ENCODE data around the gene STX10. TPM values are rescaled to one million over a fixed set of nuclear protein-coding genes. Genes with fewer than 3 reads are reported as not detected.

STX10 gene
- total RNA-seq, 3 donors from 2014 or later: 48.2 to 59.7 (median 49.3) TPM

GRCh38 chr19:13098277-13099072 is 51.7 kb downstream of the STX10 start:
- Histone ChIP-seq H3K36me3 (ENCODE audit: low read depth) (no peaks in the 10 kb centered on the region), H3K4me1 (ENCODE audit: low read depth) (peaks cover 46% of the 10 kb centered on the region), H3K9me3 (no peaks in the 10 kb centered on the region), H3K4me3 (no peak overlapping the region)
- no peak for TF ChIP-seq CTCF (IDR thresholded peaks at IDR 0.05)
- intact Hi-C loops (cut with DNase I, micrococcal nuclease): loop anchor here in 1 of 2 donors (10.0 kb wide), 1 partner anchor 114 kb away; no protein-coding TSS in a partner anchor
- peak; percentile 35 for ATAC-seq
- peak; percentile 43 to 72 (median 62) for DNase-seq

- Histone ChIP-seq H3K36me3 (ENCODE audit: low read depth) (no peaks in the 10 kb centered on the region), H3K4me1 (ENCODE audit: low read depth) (peaks cover 41% of the 10 kb centered on the region), H3K9me3 (no peaks in the 10 kb centered on the region), H3K4me3 (no peak overlapping the region)
- intact Hi-C loops (cut with DNase I, micrococcal nuclease): loop anchor here in 1 of 2 donors (10.0 kb wide), 1 partner anchor 113 kb away; no protein-coding TSS in a partner anchor
- ATAC-seq: no peak
- peak; percentile 45 to 82 (median 59) for DNase-seq
- TF ChIP-seq CTCF (IDR thresholded peaks at IDR 0.05): no peak
Observed at GRCh38 chr19:13097463-13098258, 52.5 kb downstream of the STX10 start.

- ATAC-seq: no peak
- Histone ChIP-seq H3K9me3 (no peaks in the 10 kb centered on the region), H3K4me3 (no peak overlapping the region), H3K36me3 (ENCODE audit: low read depth) (no peaks in the 10 kb centered on the region), H3K4me1 (ENCODE audit: low read depth) (peaks cover 34% of the 10 kb centered on the region)
- no peak for TF ChIP-seq CTCF (IDR thresholded peaks at IDR 0.05)
- intact Hi-C loops (cut with DNase I, micrococcal nuclease): loop anchor here in 1 of 2 donors (10.0 kb wide), 1 partner anchor 112 kb away; no protein-coding TSS in a partner anchor
- DNase-seq: no peak
Observed at GRCh38 chr19:13097033-13097462, 53.1 kb downstream of the STX10 start.

GRCh38 chr19:13095934-13096927 is 53.9 kb downstream of the STX10 start:
- no peak for ATAC-seq
- no peaks in the 10 kb centered on the region for H3K36me3 ChIP-seq (ENCODE audit: low read depth)
- no peak for DNase-seq
- no peak for TF ChIP-seq CTCF (IDR thresholded peaks at IDR 0.05)
- H3K4me1 ChIP-seq (ENCODE audit: low read depth): peaks cover 34% of the 10 kb centered on the region
- intact Hi-C loops (cut with DNase I, micrococcal nuclease): loop anchor here in 1 of 2 donors (10.0 kb wide), 1 partner anchor 111 kb away; no protein-coding TSS in a partner anchor
- H3K4me3 ChIP-seq: no peak overlapping the region
- H3K9me3 ChIP-seq: no peaks in the 10 kb centered on the region

GRCh38 chr19:13095393-13095784 is 54.8 kb downstream of the STX10 start:
- intact Hi-C loops (cut with DNase I, micrococcal nuclease): loop anchor here in 1 of 2 donors (10.0 kb wide), 1 partner anchor 111 kb away; no protein-coding TSS in a partner anchor
- ATAC-seq (no peak), DNase-seq (peak in 1 of 3 donors; percentile 81)
- H3K4me1 ChIP-seq (ENCODE audit: low read depth): peaks cover 34% of the 10 kb centered on the region
- no peak overlapping the region for H3K4me3 ChIP-seq
- no peaks in the 10 kb centered on the region for H3K36me3 ChIP-seq (ENCODE audit: low read depth)
- H3K9me3 ChIP-seq: no peaks in the 10 kb centered on the region
- no peak for TF ChIP-seq CTCF (IDR thresholded peaks at IDR 0.05)

All from mucosa of descending colon (tissue), 3 donors.